HL-60/S4 treated with retinoic acid at 250 ng/mL for 4 days and 3 days (cell line): ENCODE measurements around the gene CNDP2.

Source experiments
- in situ Hi-C: fragments of 300-500 bp; cut with MboI; formaldehyde crosslinking; loops from 2 replicates; pipeline ENCODE4 v1.7.0; 2022; ENCODE audit warnings: low sequenced_read_pairs

Gene CNDP2

GRCh38 chr18:74533666-74534065 is 37.5 kb downstream of the CNDP2 start:
- in situ Hi-C loops = no loop called here

GRCh38 chr18:74534150-74534969 is 38.2 kb downstream of the CNDP2 start, which contains the start of gene CNDP1:
CNDP1 (plus strand) TSS chr18:74534500; CDS start chr18:74534668, 168 bp downstream.
- in situ Hi-C loops = no loop called here

GRCh38 chr18:74534981-74535649 is 39.0 kb downstream of the CNDP2 start:
- in situ Hi-C loops = no loop called here

GRCh38 chr18:74539289-74539688 is 43.1 kb downstream of the CNDP2 start:
- in situ Hi-C loops = no loop called here

GRCh38 chr18:74540652-74541421 is 44.7 kb downstream of the CNDP2 start:
- in situ Hi-C loops = no loop called here

- in situ Hi-C loops = no loop called here
Measured at GRCh38 chr18:74541703-74542555, 45.8 kb downstream of the CNDP2 start.

- in situ Hi-C loops = no loop called here
Measured at GRCh38 chr18:74544898-74545297, 48.7 kb downstream of the CNDP2 start.

- in situ Hi-C loops = no loop called here
Measured at GRCh38 chr18:74546007-74546406, 49.8 kb downstream of the CNDP2 start.

- in situ Hi-C loops = no loop called here
Measured at GRCh38 chr18:74546751-74547530, 50.8 kb downstream of the CNDP2 start.

- in situ Hi-C loops = no loop called here
Measured at GRCh38 chr18:74547860-74548259, 51.7 kb downstream of the CNDP2 start.

- in situ Hi-C loops = loop anchor here (25.0 kb wide), 1 partner anchor 362 kb away; no protein-coding TSS in a partner anchor
Measured at GRCh38 chr18:74549591-74550104, 53.5 kb downstream of the CNDP2 start.

- in situ Hi-C loops = loop anchor here (25.0 kb wide), 1 partner anchor 364 kb away; no protein-coding TSS in a partner anchor
Measured at GRCh38 chr18:74550886-74551285, 54.7 kb downstream of the CNDP2 start.

- in situ Hi-C loops = loop anchor here (25.0 kb wide), 1 partner anchor 364 kb away; no protein-coding TSS in a partner anchor
Measured at GRCh38 chr18:74551452-74551851, 55.3 kb downstream of the CNDP2 start.

GRCh38 chr18:74551936-74552555 is 55.9 kb downstream of the CNDP2 start:
- in situ Hi-C loops = loop anchor here (25.0 kb wide), 1 partner anchor 365 kb away; no protein-coding TSS in a partner anchor

GRCh38 chr18:74556126-74556525 is 60.0 kb downstream of the CNDP2 start:
- in situ Hi-C loops = loop anchor here (25.0 kb wide), 1 partner anchor 369 kb away; no protein-coding TSS in a partner anchor

- in situ Hi-C loops = loop anchor here (25.0 kb wide), 1 partner anchor 371 kb away; no protein-coding TSS in a partner anchor
Measured at GRCh38 chr18:74558096-74558495, 61.9 kb downstream of the CNDP2 start.

- in situ Hi-C loops = loop anchor here (25.0 kb wide), 1 partner anchor 375 kb away; no protein-coding TSS in a partner anchor
Measured at GRCh38 chr18:74562131-74562730, 66.1 kb downstream of the CNDP2 start.

- in situ Hi-C loops = loop anchor here (25.0 kb wide), 1 partner anchor 375 kb away; no protein-coding TSS in a partner anchor
Measured at GRCh38 chr18:74562775-74563174, 66.6 kb downstream of the CNDP2 start.
